Measurements from ENCODE around the gene TPGS1. TPM values are rescaled to one million over a fixed set of nuclear protein-coding genes. Genes with fewer than 3 reads are reported as not detected.
"Not testable (repeated sequence)": the region's sequence is repeated elsewhere in the genome, so short reads cannot be mapped to it uniquely, and the experiment has no call there.

TPGS1 gene
- polyA plus RNA-seq, 6 donors from 2014 or later, result 14.6 to 30.0 (median 18.7) TPM

- Mint-ChIP-seq H3K27ac (peak overlapping the region in 1 of 6 donors; percentile 63), H3K27me3 (peaks cover 0 to 22% (median 15%) of the 10 kb centered on the region in 3 donors), H3K4me3 (no peak overlapping the region), H3K36me3 (peaks cover 0 to 8% of the 10 kb centered on the region in 2 donors), H3K9me3 (peaks cover 0 to 11% (median 0%) of the 10 kb centered on the region in 7 donors), H3K4me1 (peaks cover 0 to 4% (median 0%) of the 10 kb centered on the region in 3 donors)
- DNase-seq (no peak), ATAC-seq (ENCODE audit: low read depth in 2 of 2) (no peak)
Measured at GRCh38 chr19:467554-467953, 39.7 kb upstream of the TPGS1 start.

GRCh38 chr19:468587-469256 is 38.6 kb upstream of the TPGS1 start:
- H3K4me3 Mint-ChIP-seq, result no peak overlapping the region
- ATAC-seq (ENCODE audit: low read depth in 2 of 2), result no peak
- DNase-seq, result no peak
- no peak overlapping the region for H3K27ac Mint-ChIP-seq
- H3K27me3 Mint-ChIP-seq, result peaks cover 0 to 16% (median 11%) of the 10 kb centered on the region in 3 donors
- peaks cover 0 to 8% of the 10 kb centered on the region in 2 donors for H3K36me3 Mint-ChIP-seq
- H3K4me1 Mint-ChIP-seq, result peaks cover 0 to 4% (median 0%) of the 10 kb centered on the region in 3 donors
- peaks cover 0 to 11% (median 0%) of the 10 kb centered on the region in 7 donors for H3K9me3 Mint-ChIP-seq

GRCh38 chr19:469833-470232 is 37.5 kb upstream of the TPGS1 start:
- Mint-ChIP-seq H3K36me3 (peaks cover 0 to 2% of the 10 kb centered on the region in 2 donors), H3K27ac (no peak overlapping the region), H3K27me3 (peaks cover 0 to 10% (median 5%) of the 10 kb centered on the region in 3 donors), H3K4me3 (no peak overlapping the region), H3K9me3 (peaks cover 0 to 7% (median 0%) of the 10 kb centered on the region in 7 donors), H3K4me1 (peaks cover 0 to 4% (median 0%) of the 10 kb centered on the region in 3 donors)
- DNase-seq, result no peak
- ATAC-seq (ENCODE audit: low read depth in 2 of 2), result no peak

- H3K27ac Mint-ChIP-seq, result no peak overlapping the region
- no peak for ATAC-seq (ENCODE audit: low read depth in 2 of 2)
- no peaks in the 10 kb centered on the region for H3K36me3 Mint-ChIP-seq
- no peak overlapping the region for H3K4me3 Mint-ChIP-seq
- DNase-seq, result no peak
- peaks cover 0 to 7% (median 0%) of the 10 kb centered on the region in 7 donors for H3K9me3 Mint-ChIP-seq
- H3K4me1 Mint-ChIP-seq, result peaks cover 0 to 4% (median 0%) of the 10 kb centered on the region in 3 donors
- peaks cover 0 to 11% (median 9%) of the 10 kb centered on the region in 3 donors for H3K27me3 Mint-ChIP-seq
Measured at GRCh38 chr19:470701-471100, 36.6 kb upstream of the TPGS1 start.

GRCh38 chr19:472005-472858 is 35.1 kb upstream of the TPGS1 start:
- H3K9me3 Mint-ChIP-seq, result peaks cover 0 to 5% (median 0%) of the 10 kb centered on the region in 7 donors
- peak overlapping the region in 1 of 6 donors; percentile 68 for H3K27ac Mint-ChIP-seq
- no peak for DNase-seq
- H3K4me3 Mint-ChIP-seq, result no peak overlapping the region
- H3K36me3 Mint-ChIP-seq, result no peaks in the 10 kb centered on the region
- peaks cover 0 to 11% (median 9%) of the 10 kb centered on the region in 3 donors for H3K27me3 Mint-ChIP-seq
- H3K4me1 Mint-ChIP-seq, result peaks cover 0 to 4% (median 0%) of the 10 kb centered on the region in 3 donors
- no peak for ATAC-seq (ENCODE audit: low read depth in 2 of 2)

- ATAC-seq (ENCODE audit: low read depth in 2 of 2) (no peak), DNase-seq (no peak)
- H3K4me3 Mint-ChIP-seq, result peak overlapping the region in 1 of 8 donors; percentile 29
- peaks cover 0 to 16% (median 9%) of the 10 kb centered on the region in 3 donors for H3K27me3 Mint-ChIP-seq
- H3K27ac Mint-ChIP-seq, result no peak overlapping the region
- H3K4me1 Mint-ChIP-seq, result peaks cover 0 to 4% (median 0%) of the 10 kb centered on the region in 3 donors
- H3K9me3 Mint-ChIP-seq, result peaks cover 0 to 4% (median 0%) of the 10 kb centered on the region in 7 donors
- H3K36me3 Mint-ChIP-seq, result no peaks in the 10 kb centered on the region
Measured at GRCh38 chr19:474126-475078, 32.9 kb upstream of the TPGS1 start.

GRCh38 chr19:475360-475759 is 31.9 kb upstream of the TPGS1 start:
- H3K27me3 Mint-ChIP-seq, result peaks cover 0 to 16% (median 9%) of the 10 kb centered on the region in 3 donors
- peaks cover 0 to 6% (median 1%) of the 10 kb centered on the region in 7 donors for H3K9me3 Mint-ChIP-seq
- H3K4me3 Mint-ChIP-seq, result peak overlapping the region in 1 of 8 donors; percentile 1
- DNase-seq, result no peak
- H3K4me1 Mint-ChIP-seq, result peaks cover 5 to 8% (median 7%) of the 10 kb centered on the region in 3 donors
- H3K27ac Mint-ChIP-seq, result no peak overlapping the region
- ATAC-seq (ENCODE audit: low read depth in 2 of 2), result no peak
- H3K36me3 Mint-ChIP-seq, result peaks cover 0 to 7% of the 10 kb centered on the region in 2 donors

- H3K27me3 Mint-ChIP-seq, result peaks cover 0 to 10% (median 9%) of the 10 kb centered on the region in 3 donors
- H3K4me3 Mint-ChIP-seq, result no peak overlapping the region
- DNase-seq (no peak), ATAC-seq (ENCODE audit: low read depth in 2 of 2) (no peak)
- H3K4me1 Mint-ChIP-seq, result peaks cover 5 to 19% (median 19%) of the 10 kb centered on the region in 3 donors
- peak overlapping the region in 1 of 6 donors; percentile 65 for H3K27ac Mint-ChIP-seq
- H3K36me3 Mint-ChIP-seq, result peaks cover 0 to 18% of the 10 kb centered on the region in 2 donors
- H3K9me3 Mint-ChIP-seq, result peaks cover 0 to 19% (median 14%) of the 10 kb centered on the region in 7 donors
Measured at GRCh38 chr19:478236-478903, 28.9 kb upstream of the TPGS1 start.

GRCh38 chr19:478976-479375 is 28.3 kb upstream of the TPGS1 start:
- Mint-ChIP-seq H3K4me3 (peak overlapping the region in 1 of 8 donors; percentile 82), H3K36me3 (peaks cover 0 to 18% of the 10 kb centered on the region in 2 donors), H3K27me3 (peaks cover 0 to 15% (median 9%) of the 10 kb centered on the region in 3 donors), H3K27ac (peak overlapping the region in 1 of 6 donors; percentile 65), H3K4me1 (peaks cover 7 to 19% (median 19%) of the 10 kb centered on the region in 3 donors), H3K9me3 (peaks cover 0 to 19% (median 14%) of the 10 kb centered on the region in 7 donors)
- DNase-seq, result no peak
- ATAC-seq (ENCODE audit: low read depth in 2 of 2), result no peak

GRCh38 chr19:480016-480855 is 27.1 kb upstream of the TPGS1 start:
- peaks cover 7 to 19% (median 19%) of the 10 kb centered on the region in 3 donors for H3K4me1 Mint-ChIP-seq
- no peak for DNase-seq
- peaks cover 0 to 19% (median 14%) of the 10 kb centered on the region in 7 donors for H3K9me3 Mint-ChIP-seq
- H3K36me3 Mint-ChIP-seq, result peaks cover 0 to 18% of the 10 kb centered on the region in 2 donors
- peak overlapping the region in 5 of 6 donors; percentile 80 to 97 (median 82) for H3K27ac Mint-ChIP-seq
- ATAC-seq (ENCODE audit: low read depth in 2 of 2), result peak; percentile 38 to 57
- H3K4me3 Mint-ChIP-seq, result peak overlapping the region in 5 of 8 donors; percentile 28 to 72 (median 41)
- peaks cover 4 to 25% (median 13%) of the 10 kb centered on the region in 3 donors for H3K27me3 Mint-ChIP-seq

GRCh38 chr19:481100-481499 is 26.2 kb upstream of the TPGS1 start:
- H3K9me3 Mint-ChIP-seq, result peaks cover 0 to 19% (median 14%) of the 10 kb centered on the region in 7 donors
- DNase-seq; ATAC-seq (ENCODE audit: low read depth in 2 of 2); H3K4me3 Mint-ChIP-seq: not testable (repeated sequence)
- H3K27ac Mint-ChIP-seq, result peak overlapping the region in 4 of 6 donors; percentile 37 to 89 (median 66)
- H3K4me1 Mint-ChIP-seq, result peaks cover 7 to 19% (median 19%) of the 10 kb centered on the region in 3 donors
- peaks cover 0 to 18% of the 10 kb centered on the region in 2 donors for H3K36me3 Mint-ChIP-seq
- H3K27me3 Mint-ChIP-seq, result peaks cover 4 to 29% (median 15%) of the 10 kb centered on the region in 3 donors
